H1 (cell line): ENCODE data around the gene ARHGAP24. TPM values are rescaled to one million over a fixed set of nuclear protein-coding genes. Genes with fewer than 3 reads are reported as not detected.

Experiments used
- CTCF ChIA-PET: fragments of 300-600 bp; sonication (Branson Sonifier 250); formaldehyde crosslinking; loops from one replicate; lab custom pipeline; 2021; ENCODE audit not compliant: partially characterized antibody; lab: Charles Lee
- POLR2A ChIA-PET: fragments of 300-600 bp; sonication (Branson Sonifier 250); formaldehyde crosslinking; loops from one replicate; lab custom pipeline; 2021; ENCODE audit warnings: inconsistent platforms; ENCODE audit not compliant: partially characterized antibody; lab: Charles Lee
- DNase-seq, 2 experiments: peaks; one replicate each; pipeline versions ENCODE4 v3.0.0 to v3.0.0-alpha.2; 2010 to 2022; ENCODE audit warnings: low spot score in 2 of 2, low read depth in 1 of 2, mixed read lengths in 1 of 2
- FAIRE-seq: peaks from 2 replicates; lab custom pipeline; 2011; peaks lifted over from hg19 to GRCh38; lab: Jason Lieb, UNC
- H2AFZ ChIP-seq: 2 replicates; pipeline ENCODE4 v1.8.1; 2012; ENCODE audit warnings: low read length, inconsistent platforms
- H2AK5ac ChIP-seq: 2 replicates; pipeline ENCODE4 v1.6.1; 2013; ENCODE audit warnings: low read depth, low read length
- H2BK120ac ChIP-seq: replicated peaks from 2 replicates; pipeline ENCODE3; 2013; ENCODE audit warnings: low read depth, low read length, inconsistent platforms
- H2BK12ac ChIP-seq: 2 replicates; pipeline ENCODE4 v1.6.1; 2013; ENCODE audit warnings: low read depth, low read length
- H2BK15ac ChIP-seq: 2 replicates; pipeline ENCODE4 v1.6.1; 2013; ENCODE audit warnings: low read length
- H2BK20ac ChIP-seq: 2 replicates; pipeline ENCODE4 v1.6.1; 2013; ENCODE audit warnings: low read length
- H2BK5ac ChIP-seq: 2 replicates; pipeline ENCODE4 v1.6.1; 2013; ENCODE audit warnings: low read depth, low read length
- H3K14ac ChIP-seq: 2 replicates; pipeline ENCODE4 v1.6.1; 2013; ENCODE audit warnings: inconsistent platforms; ENCODE audit not compliant: insufficient read length
- H3K18ac ChIP-seq: 2 replicates; pipeline ENCODE4 v1.6.1; 2013; ENCODE audit warnings: low read length; ENCODE audit errors: extremely low read depth
- H3K23ac ChIP-seq: 2 replicates; pipeline ENCODE4 v1.6.1; 2013; ENCODE audit warnings: inconsistent platforms; ENCODE audit not compliant: insufficient read length
- H3K23me2 ChIP-seq: 2 replicates; pipeline ENCODE4 v1.6.1; 2013; ENCODE audit warnings: low read depth, low read length
- H3K27ac ChIP-seq: 2 replicates; pipeline ENCODE4 v1.6.1; 2011; ENCODE audit warnings: low read depth, low read length, inconsistent platforms
- H3K27me3 ChIP-seq, 4 experiments: replicated peaks in 1 of 4; 1 replicate in 1 of 4; 2 replicates in 3 of 4; pipeline versions ENCODE4 v1.6.1 to v1.8.1; 2011 to 2013; ENCODE audit warnings: low read length in 3 of 4, mild to moderate bottlenecking in 3 of 4, inconsistent platforms in 2 of 4, mixed read lengths in 2 of 4, moderate library complexity in 1 of 4; ENCODE audit not compliant: control insufficient read depth in 3 of 4, insufficient read depth in 3 of 4; ENCODE audit errors: extremely low read depth in 1 of 4
- H3K36me3 ChIP-seq, 4 experiments: 2 replicates each; pipeline versions ENCODE4 v1.6.1 to v1.8.1; 2011 to 2013; ENCODE audit warnings: mild to moderate bottlenecking in 4 of 4, low read length in 3 of 4, moderate library complexity in 2 of 4, control low read depth in 1 of 4, inconsistent platforms in 1 of 4; ENCODE audit not compliant: insufficient read depth in 4 of 4, control insufficient read depth in 2 of 4
- H3K4ac ChIP-seq: replicated peaks from 2 replicates; pipeline ENCODE3; 2013; ENCODE audit warnings: low read length, low read depth, mixed read lengths, inconsistent platforms; ENCODE audit not compliant: insufficient read length
- H3K4me1 ChIP-seq, 4 experiments: replicated peaks in 1 of 4; 1 replicate in 1 of 4; 2 replicates in 3 of 4; pipeline versions ENCODE4 v1.6.1 to v1.8.1; 2011 to 2013; ENCODE audit warnings: low read length in 3 of 4, inconsistent platforms in 2 of 4, mixed read lengths in 1 of 4; ENCODE audit not compliant: insufficient read depth in 4 of 4, control insufficient read depth in 3 of 4
- H3K4me2 ChIP-seq, 2 experiments: 2 replicates each; pipeline versions ENCODE4 v1.6.1 to v1.8.1; 2011 to 2013; ENCODE audit warnings: low read depth in 2 of 2, low read length in 2 of 2, control low read depth in 1 of 2, inconsistent platforms in 1 of 2, mild to moderate bottlenecking in 1 of 2; ENCODE audit not compliant: insufficient read depth in 1 of 2
- H3K4me3 ChIP-seq, 4 experiments: fragments of 200-600, 300-600 bp in 1 of 4; sonication (generic), shearing (Covaris generic), sonication (Bioruptor Twin) in 1 of 4; 2 replicates each; pipeline versions ENCODE4 v1.5.1 to v1.8.1; 2011 to 2016; ENCODE audit warnings: low read length in 4 of 4, low read depth in 3 of 4, control low read depth in 2 of 4, inconsistent platforms in 2 of 4, mild to moderate bottlenecking in 2 of 4, mixed read lengths in 1 of 4, moderate library complexity in 1 of 4; ENCODE audit not compliant: insufficient read depth in 2 of 4; ENCODE audit errors: extremely low read depth in 1 of 4
- H3K56ac ChIP-seq: replicated peaks from 2 replicates; pipeline ENCODE3; 2013; ENCODE audit warnings: low read depth, mild to moderate bottlenecking, mixed read lengths, low read length, inconsistent platforms; ENCODE audit not compliant: insufficient read length
- H3K79me1 ChIP-seq: 2 replicates; pipeline ENCODE4 v1.6.1; 2013; ENCODE audit warnings: low read depth, low read length, control low read depth
- H3K79me2 ChIP-seq, 2 experiments: 2 replicates each; pipeline versions ENCODE4 v1.6.1 to v1.8.1; 2012 to 2013; ENCODE audit warnings: low read length in 2 of 2, mild to moderate bottlenecking in 2 of 2, inconsistent platforms in 1 of 2; ENCODE audit not compliant: insufficient read depth in 2 of 2, control insufficient read depth in 1 of 2
- H3K9ac ChIP-seq, 4 experiments: replicated peaks in 1 of 4; 1 replicate in 1 of 4; 2 replicates in 3 of 4; pipeline versions ENCODE4 v1.6.1 to v1.8.1; 2011 to 2013; ENCODE audit warnings: low read depth in 3 of 4, low read length in 3 of 4, control low read depth in 2 of 4, mild to moderate bottlenecking in 2 of 4, moderate library complexity in 2 of 4, inconsistent platforms in 1 of 4; ENCODE audit errors: extremely low read depth in 1 of 4
- H3K9me3 ChIP-seq, 2 experiments: 2 replicates each; pipeline versions ENCODE4 v1.6.1 to v1.8.1; 2012 to 2013; ENCODE audit warnings: mild to moderate bottlenecking in 2 of 2, moderate library complexity in 2 of 2, control low read depth in 1 of 2, inconsistent platforms in 1 of 2, low read depth in 1 of 2, low read length in 1 of 2, mixed read lengths in 1 of 2; ENCODE audit not compliant: insufficient read depth in 2 of 2
- H4K20me1 ChIP-seq, 2 experiments: replicated peaks in 1 of 2; 2 replicates each; pipeline versions ENCODE3 to v1.8.1; 2011 to 2013; ENCODE audit warnings: inconsistent platforms in 2 of 2, low read length in 2 of 2, mild to moderate bottlenecking in 1 of 2; ENCODE audit not compliant: insufficient read depth in 2 of 2, control insufficient read depth in 1 of 2
- H4K5ac ChIP-seq: 2 replicates; pipeline ENCODE4 v1.6.1; 2013; ENCODE audit warnings: low read length, low read depth, mixed read lengths, inconsistent platforms; ENCODE audit not compliant: insufficient read length
- H4K8ac ChIP-seq: 2 replicates; pipeline ENCODE4 v1.8.0; 2013; ENCODE audit warnings: mild to moderate bottlenecking, moderate library complexity, low read length, inconsistent platforms; ENCODE audit not compliant: insufficient read depth; ENCODE audit errors: extremely low read depth
- H4K91ac ChIP-seq: replicated peaks from 2 replicates; pipeline ENCODE3; 2013; ENCODE audit warnings: low read length, mixed read lengths, inconsistent platforms; ENCODE audit not compliant: insufficient read length
- BCL11A ChIP-seq, 2 experiments: IDR thresholded peaks; one replicate each; pipeline ENCODE4 v1.6.1; 2011; ENCODE audit warnings: low read depth in 2 of 2, low read length in 2 of 2, mild to moderate bottlenecking in 2 of 2
- BRCA1 ChIP-seq: IDR thresholded peaks from 2 replicates; pipeline ENCODE4 v1.6.1; 2012; ENCODE audit warnings: low read depth, low read length, improper control_type of control experiment
- CREB1 ChIP-seq: IDR thresholded peaks from 2 replicates; pipeline ENCODE4 v1.6.1; 2012; ENCODE audit warnings: inconsistent platforms
- EGR1 ChIP-seq: IDR thresholded peaks from 2 replicates; pipeline ENCODE4 v1.6.1; 2011; ENCODE audit warnings: low read depth, low read length, borderline replicate concordance
- GABPA ChIP-seq: IDR thresholded peaks from 2 replicates; pipeline ENCODE4 v1.6.1; 2011; ENCODE audit warnings: mild to moderate bottlenecking, low read length, moderate library complexity, borderline replicate concordance; ENCODE audit not compliant: insufficient read depth
- HDAC2 ChIP-seq, 2 experiments: fragments of 300-600 bp in 1 of 2; sonication (generic) in 1 of 2; IDR thresholded peaks; 2 replicates each; pipeline ENCODE4 v1.6.1; 2011 to 2012; ENCODE audit warnings: low read depth in 2 of 2, low read length in 2 of 2, mild to moderate bottlenecking in 2 of 2, moderate library complexity in 2 of 2, borderline replicate concordance in 1 of 2, inconsistent platforms in 1 of 2
- KDM5A ChIP-seq: fragments of 200-600 bp; IDR thresholded peaks from 2 replicates; pipeline ENCODE4 v1.7.1; 2012; ENCODE audit warnings: mild to moderate bottlenecking, low read length, inconsistent platforms, mixed read lengths
- MAFK ChIP-seq: IDR thresholded peaks from 2 replicates; pipeline ENCODE4 v1.6.1; 2012; ENCODE audit warnings: low read depth, mild to moderate bottlenecking, improper control_type of control experiment, low read length
- NANOG ChIP-seq: IDR thresholded peaks from 2 replicates; pipeline ENCODE4 v1.6.1; 2011; ENCODE audit warnings: low read length, low read depth, mild to moderate bottlenecking, inconsistent platforms; ENCODE audit not compliant: insufficient read depth, poor library complexity, severe bottlenecking
- RBBP5 ChIP-seq: IDR thresholded peaks from 2 replicates; pipeline ENCODE4 v1.7.1; 2012; ENCODE audit warnings: low read depth, mild to moderate bottlenecking, inconsistent platforms, low read length, moderate library complexity, borderline replicate concordance
- SIN3A ChIP-seq, 2 experiments: IDR thresholded peaks in 1 of 2; conservative IDR thresholded peaks in 1 of 2; 2 replicates each; pipeline ENCODE4 v1.6.1; 2011 to 2012; ENCODE audit warnings: low read length in 2 of 2, improper control_type of control experiment in 1 of 2, low read depth in 1 of 2, mild to moderate bottlenecking in 1 of 2
- SP1 ChIP-seq: IDR thresholded peaks from 2 replicates; pipeline ENCODE4 v1.6.1; 2011; ENCODE audit warnings: low read depth, low read length
- SUZ12 ChIP-seq: fragments of 200-600 bp; sonication (generic); IDR thresholded peaks from 2 replicates; pipeline ENCODE4 v1.6.1; 2012; ENCODE audit warnings: mild to moderate bottlenecking, inconsistent platforms, low read length, moderate library complexity, mixed read lengths
- TBP ChIP-seq: IDR thresholded peaks from 2 replicates; pipeline ENCODE4 v1.6.1; 2011; ENCODE audit warnings: low read depth, low read length, improper control_type of control experiment
- TEAD4 ChIP-seq: IDR thresholded peaks from 2 replicates; pipeline ENCODE4 v1.6.1; 2012; ENCODE audit warnings: low read depth, low read length, inconsistent platforms, mixed read lengths
- WGBS, 2 experiments: shearing (Covaris generic) in 1 of 2; methylation state at CpG; one replicate each; pipeline versions ENCODE4 v1.1.6 to v1.1.7; 2013 to 2015; ENCODE audit warnings: low lambda C conversion rate in 2 of 2, mixed read lengths in 2 of 2, inconsistent platforms in 1 of 2, low coverage in 1 of 2, missing lambda C conversion rate in 1 of 2; ENCODE audit not compliant: insufficient replicate concordance in 2 of 2, insufficient coverage in 1 of 2, insufficient read length in 1 of 2; ENCODE audit errors: extremely low coverage in 1 of 2, missing lambda C conversion rate in 1 of 2; 5-methylcytosine and 5-hydroxymethylcytosine counted together
- polyA plus RNA-seq, 7 experiments: library from polyadenylated mRNA; depleted of rRNA in 3 of 7; stranded (reverse) in 5 of 7; unstranded in 2 of 7; fragments of >200 nt in 5 of 7; fragments of 200-250 nt in 2 of 7; gene quantifications; 1 replicate in 5 of 7; 2 replicates in 1 of 7; 4 replicates in 1 of 7; pipeline versions ENCODE4 v1.2.1 to v1.2.3, GENCODE V29; 2011 to 2013; ENCODE audit warnings: missing spikeins in 2 of 7, mixed read lengths in 2 of 7
- total RNA-seq: library from RNA; stranded (reverse); fragmentation: NEBNext Ultra II Directional; extraction: Animal tissue kit (Norgen Biotek cat#: 25700); gene quantifications from 2 replicates; pipeline ENCODE4 v1.2.1, GENCODE V29; 2021

The ARHGAP24 gene
- total and polyA plus RNA-seq, 2 of the 8 experiments (the other 6 are each of a cell fraction or from before 2014, with no cell fraction given) = 0.08 to 0.50 TPM

DNA sequence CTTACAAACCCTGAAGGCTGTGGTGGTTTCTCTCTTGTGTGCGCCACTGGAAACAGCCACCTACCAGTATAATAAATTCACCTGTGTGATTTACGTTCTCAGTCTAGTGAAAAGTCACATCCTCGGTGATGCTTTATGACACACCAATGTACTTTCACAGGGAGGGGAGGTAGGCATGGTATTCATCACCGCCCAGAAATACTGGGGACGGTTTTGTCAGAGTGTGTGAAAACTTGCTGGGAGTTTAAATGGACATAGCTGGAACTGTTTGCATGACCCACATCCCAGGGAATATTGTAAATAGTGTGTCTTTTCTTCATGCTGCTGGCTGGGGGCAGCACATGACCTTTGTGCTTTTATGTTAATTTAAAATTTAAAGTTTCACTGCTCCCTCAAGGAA is 463.1 kb downstream of the ARHGAP24 start:
- no peak overlapping the region for H2AFZ ChIP-seq
- no peak overlapping the region for H4K8ac ChIP-seq
- DNase-seq (no peak), FAIRE-seq (no peak)
- no peak overlapping the region for H3K56ac ChIP-seq
- no peaks in the 10 kb centered on the region for H3K23me2 ChIP-seq
- CTCF ChIA-PET = interaction anchor here (1.0 to 1.8 kb wide), 3 partner anchors 8 to 32 kb away, joined by 4 to 5 read pairs (median 5); no protein-coding TSS in a partner anchor
- H4K20me1 ChIP-seq = no peaks in the 10 kb centered on the region
- no peak overlapping the region for H3K27ac ChIP-seq
- H3K4ac ChIP-seq = no peak overlapping the region
- no peak overlapping the region for H2BK120ac ChIP-seq
- H3K23ac ChIP-seq = no peak overlapping the region
- H3K79me1 ChIP-seq = no peaks in the 10 kb centered on the region
- no peak overlapping the region for H2AK5ac ChIP-seq
- TF ChIP-seq SP1 (no peak), EGR1 (no peak), MAFK (no peak), BCL11A (IDR thresholded peaks at IDR 0.05; ENCODE audit: low read depth in 2 of 2, low read length in 2 of 2) (no peak), BRCA1 (no peak), GABPA (no peak), RBBP5 (no peak), CREB1 (no peak), TBP (no peak), SUZ12 (no peak), HDAC2 (IDR thresholded peaks at IDR 0.05; ENCODE audit: borderline replicate concordance in 1 of 2, low read depth in 2 of 2, low read length in 2 of 2) (no peak), KDM5A (no peak), NANOG (no peak), TEAD4 (no peak), SIN3A (conservative IDR thresholded peaks at IDR 0.05 in 1 of 2, IDR thresholded peaks at IDR 0.05 in 1 of 2; ENCODE audit: low read depth in 1 of 2, low read length in 2 of 2) (no peak)
- H3K9me3 ChIP-seq = no peaks in the 10 kb centered on the region
- no peaks in the 10 kb centered on the region; a peak in 1 of 8 replicates for H3K36me3 ChIP-seq
- H3K14ac ChIP-seq = no peak overlapping the region
- POLR2A ChIA-PET = no interaction called here
- no peak overlapping the region for H3K18ac ChIP-seq
- H2BK5ac ChIP-seq = no peak overlapping the region
- no peak overlapping the region for H3K4me2 ChIP-seq
- H3K9ac ChIP-seq = no peak overlapping the region
- H3K4me3 ChIP-seq = no peak overlapping the region
- no peaks in the 10 kb centered on the region for H3K27me3 ChIP-seq
- H3K4me1 ChIP-seq = no peaks in the 10 kb centered on the region
- no peaks in the 10 kb centered on the region for H3K79me2 ChIP-seq
- H2BK15ac ChIP-seq = no peak overlapping the region
- no peak overlapping the region for H2BK20ac ChIP-seq
- H4K5ac ChIP-seq = no peak overlapping the region
- 73% methylated on average over 5 of the region's 5 CpGs; no CpG with 5 or more reads in 1 of the 2 experiments for WGBS, 2 experiments
- H2BK12ac ChIP-seq = no peak overlapping the region
- H4K91ac ChIP-seq = no peak overlapping the region
